PFSK-1 (cell line): Measurements from ENCODE around the gene RRAGD.

Experiments
- POLR2AphosphoS5 ChIP-seq: IDR thresholded peaks from 2 replicates; pipeline ENCODE4 v1.6.1; 2012; ENCODE audit warnings: low read depth, mild to moderate bottlenecking, control low read depth, low read length, moderate library complexity
- SIN3A ChIP-seq: IDR thresholded peaks from 2 replicates; pipeline ENCODE4 v1.6.1; 2012; ENCODE audit warnings: mild to moderate bottlenecking, low read length, moderate library complexity, borderline replicate concordance; ENCODE audit not compliant: insufficient read depth
- TAF1 ChIP-seq: IDR thresholded peaks from 2 replicates; pipeline ENCODE4 v1.6.1; 2012; ENCODE audit warnings: low read length, control low read depth, borderline replicate concordance; ENCODE audit not compliant: insufficient read depth

- TF ChIP-seq POLR2AphosphoS5 (no peak), SIN3A (no peak), TAF1 (no peak)
These were observed 3.1 kb upstream of the RRAGD start for GRCh38 chr6:89415185-89415584.
